Measurements from ENCODE around the gene ZNF778.

The ZNF778 gene

DNA sequence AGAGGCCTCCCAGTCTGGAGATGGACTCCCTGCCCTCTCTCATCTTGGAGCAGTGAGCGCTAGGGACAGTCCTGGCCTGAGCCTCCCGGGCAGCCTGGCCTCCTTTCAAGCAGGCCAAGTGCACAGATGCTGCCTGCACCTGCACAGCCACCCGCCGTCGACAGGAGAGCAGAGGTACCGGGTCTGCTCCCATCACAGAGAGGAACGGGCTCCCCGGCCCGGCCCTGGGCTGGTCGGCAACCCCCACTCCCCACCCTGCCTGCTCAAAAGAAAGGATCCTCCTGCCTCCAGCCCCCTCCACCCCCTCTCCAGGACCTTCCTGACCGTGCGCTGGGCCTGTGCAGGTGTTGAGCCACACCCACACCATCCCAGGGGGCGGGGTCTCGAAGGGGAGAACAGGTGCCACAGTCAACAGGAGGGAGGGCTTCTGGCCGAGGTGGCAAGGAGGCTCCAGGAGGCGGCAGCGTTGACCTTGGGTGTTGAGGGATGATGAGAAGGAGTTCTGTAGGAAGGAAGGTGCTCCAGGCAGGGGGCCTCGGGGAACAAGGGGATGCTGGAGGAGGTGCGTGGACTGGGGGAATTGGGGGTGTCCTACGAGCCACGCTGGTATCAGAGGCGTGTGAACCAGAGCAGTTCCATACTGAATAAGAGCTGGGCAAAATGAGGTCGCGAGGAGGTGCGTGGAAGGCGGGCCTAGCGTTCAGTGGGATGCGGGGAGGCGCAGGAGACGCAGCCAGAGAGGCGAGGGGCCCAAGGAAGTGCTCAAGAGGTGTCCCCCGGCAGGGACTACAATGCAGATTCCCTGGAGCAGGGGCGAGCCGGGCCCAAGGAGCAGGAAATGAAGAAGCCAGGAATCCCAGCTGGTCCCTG is 46.9 kb upstream of the ZNF778 start:
- no peak overlapping the region for H2AFZ ChIP-seq (ENCODE audit: low read length)
- H3K9me3 ChIP-seq (ENCODE audit: insufficient read depth, low read depth, low read length), result no peaks in the 10 kb centered on the region
- no peaks in the 10 kb centered on the region for H3F3A ChIP-seq (ENCODE audit: low read depth)
- H3K36me3 ChIP-seq (ENCODE audit: insufficient read depth, low read length), result no peaks in the 10 kb centered on the region
- no peaks in the 10 kb centered on the region for H3K79me2 ChIP-seq (ENCODE audit: insufficient read depth, low read length)
- H3K4me1 ChIP-seq (ENCODE audit: insufficient read depth, low read length, poor library complexity, severe bottlenecking), result peaks cover 12% of the 10 kb centered on the region
- H3K4me2 ChIP-seq (ENCODE audit: low read depth, low read length, poor library complexity, severe bottlenecking), result peak overlapping the region; percentile 58
- no peaks in the 10 kb centered on the region for H3K9me2 ChIP-seq (replicated peaks; ENCODE audit: low read depth, low read length)
- H3K4me3 ChIP-seq (ENCODE audit: low read length, poor library complexity, severe bottlenecking), result peak overlapping the region; percentile 38
- H4K20me1 ChIP-seq (ENCODE audit: insufficient read depth, low read length, poor library complexity, severe bottlenecking), result no peaks in the 10 kb centered on the region
- H3K9ac ChIP-seq (ENCODE audit: low read depth, low read length, poor library complexity, severe bottlenecking), result no peak overlapping the region
- no peaks in the 10 kb centered on the region for H3K27me3 ChIP-seq (ENCODE audit: insufficient read depth, low read length, poor library complexity, severe bottlenecking)
- TF ChIP-seq CTCF (conservative IDR thresholded peaks at IDR 0.05; ENCODE audit: low read length), result no peak
- no peak for TF ChIP-seq EZH2phosphoT487 (IDR thresholded peaks at IDR 0.05; ENCODE audit: borderline replicate concordance)

- Histone ChIP-seq H3K9me2 (replicated peaks; ENCODE audit: low read depth, low read length) (no peaks in the 10 kb centered on the region), H3K36me3 (ENCODE audit: insufficient read depth, low read length) (no peaks in the 10 kb centered on the region), H3K27me3 (ENCODE audit: insufficient read depth, low read length, poor library complexity, severe bottlenecking) (no peaks in the 10 kb centered on the region), H3K9ac (ENCODE audit: low read depth, low read length, poor library complexity, severe bottlenecking) (no peak within 1 kb of the TSS), H3K9me3 (ENCODE audit: insufficient read depth, low read depth, low read length) (no peaks in the 10 kb centered on the region), H2AFZ (ENCODE audit: low read length) (no peak within 1 kb of the TSS), H3K4me2 (ENCODE audit: low read depth, low read length, poor library complexity, severe bottlenecking) (peak within 1 kb of the TSS; percentile 58), H4K20me1 (ENCODE audit: insufficient read depth, low read length, poor library complexity, severe bottlenecking) (no peaks in the 10 kb centered on the region), H3K79me2 (ENCODE audit: insufficient read depth, low read length) (no peaks in the 10 kb centered on the region), H3K4me3 (ENCODE audit: low read length, poor library complexity, severe bottlenecking) (peak within 1 kb of the TSS; percentile 38), H3F3A (ENCODE audit: low read depth) (no peaks in the 10 kb centered on the region), H3K4me1 (ENCODE audit: insufficient read depth, low read length, poor library complexity, severe bottlenecking) (peaks cover 12% of the 10 kb centered on the region)
- TF ChIP-seq EZH2phosphoT487 (IDR thresholded peaks at IDR 0.05; ENCODE audit: borderline replicate concordance) (no peak), CTCF (conservative IDR thresholded peaks at IDR 0.05; ENCODE audit: low read length) (no peak)
These were observed 46.0 kb upstream of the ZNF778 start, which contains the start of gene CDH15 for GRCh38 chr16:89171216-89172170. Gene CDH15, plus strand, starts transcription at chr16:89171748. Its CDS starts 84 bp downstream, at chr16:89171832.

GRCh38 chr16:89172171-89172527 is 45.4 kb upstream of the ZNF778 start:
- H3F3A ChIP-seq (ENCODE audit: low read depth), result no peaks in the 10 kb centered on the region
- no peak overlapping the region for H3K4me2 ChIP-seq (ENCODE audit: low read depth, low read length, poor library complexity, severe bottlenecking)
- no peak overlapping the region for H2AFZ ChIP-seq (ENCODE audit: low read length)
- peaks cover 9% of the 10 kb centered on the region for H3K4me1 ChIP-seq (ENCODE audit: insufficient read depth, low read length, poor library complexity, severe bottlenecking)
- TF ChIP-seq CTCF (conservative IDR thresholded peaks at IDR 0.05; ENCODE audit: low read length), result no peak
- no peak for TF ChIP-seq EZH2phosphoT487 (IDR thresholded peaks at IDR 0.05; ENCODE audit: borderline replicate concordance)
- no peaks in the 10 kb centered on the region for H4K20me1 ChIP-seq (ENCODE audit: insufficient read depth, low read length, poor library complexity, severe bottlenecking)
- H3K9me2 ChIP-seq (replicated peaks; ENCODE audit: low read depth, low read length), result no peaks in the 10 kb centered on the region
- H3K9ac ChIP-seq (ENCODE audit: low read depth, low read length, poor library complexity, severe bottlenecking), result no peak overlapping the region
- H3K36me3 ChIP-seq (ENCODE audit: insufficient read depth, low read length), result no peaks in the 10 kb centered on the region
- no peaks in the 10 kb centered on the region for H3K79me2 ChIP-seq (ENCODE audit: insufficient read depth, low read length)
- no peaks in the 10 kb centered on the region for H3K9me3 ChIP-seq (ENCODE audit: insufficient read depth, low read depth, low read length)
- no peaks in the 10 kb centered on the region for H3K27me3 ChIP-seq (ENCODE audit: insufficient read depth, low read length, poor library complexity, severe bottlenecking)
- no peak overlapping the region for H3K4me3 ChIP-seq (ENCODE audit: low read length, poor library complexity, severe bottlenecking)
